ENCODE results near the gene VWA8.

The VWA8 gene

GRCh38 chr13:41722684-41723535, 238.0 kb downstream of the VWA8 start:
- Histone ChIP-seq H3K4me1 (ENCODE audit: control insufficient read depth, low read length) (no peaks in the 10 kb centered on the region), H3K79me2 (ENCODE audit: control insufficient read depth, low read length) (no peaks in the 10 kb centered on the region), H3F3A (ENCODE audit: control insufficient read depth, insufficient read depth) (no peaks in the 10 kb centered on the region), H4K20me1 (ENCODE audit: control insufficient read depth, insufficient read depth, low read depth, low read length) (no peaks in the 10 kb centered on the region), H3K9me2 (replicated peaks; ENCODE audit: control insufficient read depth, low read length) (no peaks in the 10 kb centered on the region), H3K9me3 (ENCODE audit: control insufficient read depth, insufficient read depth, low read length) (no peaks in the 10 kb centered on the region), H3K36me3 (ENCODE audit: control insufficient read depth, low read length) (peaks cover 11% of the 10 kb centered on the region), H3K4me2 (ENCODE audit: low read length) (no peak overlapping the region), H3K27ac (ENCODE audit: low read depth, low read length) (no peak overlapping the region), H3K27me3 (ENCODE audit: control insufficient read depth, low read length) (no peaks in the 10 kb centered on the region), H3K4me3 (ENCODE audit: low read length) (no peak overlapping the region)
- TF ChIP-seq CTCF (IDR thresholded peaks at IDR 0.05; ENCODE audit: low read depth, low read length, poor library complexity, severe bottlenecking) (no peak), EZH2phosphoT487 (IDR thresholded peaks at IDR 0.05; ENCODE audit: borderline replicate concordance, low read length) (no peak)

DNA sequence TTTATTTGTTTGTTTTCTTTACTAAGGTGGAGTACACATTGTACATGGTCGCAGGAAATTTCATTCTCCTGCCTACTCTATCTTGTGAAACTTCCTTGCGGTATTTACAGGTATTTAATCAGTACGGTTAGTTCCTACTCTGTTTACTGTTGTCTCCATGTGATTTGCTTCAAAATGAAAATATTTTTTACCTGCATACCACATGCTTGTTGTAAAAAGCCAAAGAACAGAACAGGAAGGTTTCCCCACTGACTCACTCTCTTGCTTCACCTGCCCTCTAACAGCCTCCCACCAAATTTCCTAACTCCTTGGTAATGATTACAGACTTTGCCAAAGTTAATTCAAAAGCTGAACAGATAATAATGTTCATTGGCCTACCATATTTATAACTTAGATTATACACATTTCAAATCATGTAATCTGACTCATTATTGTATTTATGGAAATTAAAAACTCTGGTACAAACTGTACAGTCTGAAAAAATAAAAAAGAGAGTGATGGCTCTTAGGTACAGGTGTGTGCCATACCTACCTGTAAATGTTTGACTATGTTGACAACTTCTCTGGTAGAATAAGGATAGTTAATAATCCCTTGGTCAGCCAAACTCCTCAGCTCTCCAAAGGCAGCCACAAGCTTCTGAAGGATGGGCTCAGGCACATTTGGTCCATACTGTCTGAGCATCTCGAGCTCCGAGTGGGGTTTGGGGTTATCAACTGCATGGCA, 239.9 kb downstream of the VWA8 start:
- H3K4me2 ChIP-seq (ENCODE audit: low read length), result no peak overlapping the region
- peaks cover 11% of the 10 kb centered on the region for H3K36me3 ChIP-seq (ENCODE audit: control insufficient read depth, low read length)
- no peaks in the 10 kb centered on the region for H3K79me2 ChIP-seq (ENCODE audit: control insufficient read depth, low read length)
- no peaks in the 10 kb centered on the region for H3K4me1 ChIP-seq (ENCODE audit: control insufficient read depth, low read length)
- no peaks in the 10 kb centered on the region for H4K20me1 ChIP-seq (ENCODE audit: control insufficient read depth, insufficient read depth, low read depth, low read length)
- no peak overlapping the region for H3K4me3 ChIP-seq (ENCODE audit: low read length)
- no peaks in the 10 kb centered on the region for H3F3A ChIP-seq (ENCODE audit: control insufficient read depth, insufficient read depth)
- no peak for TF ChIP-seq EZH2phosphoT487 (IDR thresholded peaks at IDR 0.05; ENCODE audit: borderline replicate concordance, low read length)
- TF ChIP-seq CTCF (IDR thresholded peaks at IDR 0.05; ENCODE audit: low read depth, low read length, poor library complexity, severe bottlenecking), result no peak
- H3K27me3 ChIP-seq (ENCODE audit: control insufficient read depth, low read length), result no peaks in the 10 kb centered on the region
- no peak overlapping the region for H3K27ac ChIP-seq (ENCODE audit: low read depth, low read length)
- no peaks in the 10 kb centered on the region for H3K9me2 ChIP-seq (replicated peaks; ENCODE audit: control insufficient read depth, low read length)
- no peaks in the 10 kb centered on the region for H3K9me3 ChIP-seq (ENCODE audit: control insufficient read depth, insufficient read depth, low read length)

DNA sequence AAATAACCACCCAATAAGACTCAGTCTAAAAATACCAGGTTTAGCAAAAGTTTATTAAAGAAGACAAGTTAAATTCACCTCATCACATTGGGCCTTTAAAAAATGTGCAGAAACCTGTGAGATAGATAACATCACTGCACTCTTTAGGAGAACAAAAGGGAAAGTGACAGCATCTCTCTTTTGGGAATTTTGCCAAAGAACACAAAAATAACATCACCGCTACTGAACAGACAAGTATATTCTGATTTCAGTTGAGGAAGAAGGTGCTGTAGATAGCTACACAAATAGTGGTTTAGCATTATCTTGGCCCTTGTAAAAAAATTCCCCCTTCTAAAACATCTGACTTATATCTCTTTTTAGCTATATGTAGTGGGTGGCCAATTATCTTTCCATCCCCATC, 244.7 kb downstream of the VWA8 start:
- Histone ChIP-seq H3K9me2 (replicated peaks; ENCODE audit: control insufficient read depth, low read length) (no peaks in the 10 kb centered on the region), H3K4me1 (ENCODE audit: control insufficient read depth, low read length) (no peaks in the 10 kb centered on the region), H3K9me3 (ENCODE audit: control insufficient read depth, insufficient read depth, low read length) (no peaks in the 10 kb centered on the region), H3K36me3 (ENCODE audit: control insufficient read depth, low read length) (peaks cover 9% of the 10 kb centered on the region), H3K79me2 (ENCODE audit: control insufficient read depth, low read length) (no peaks in the 10 kb centered on the region), H3K4me2 (ENCODE audit: low read length) (no peak overlapping the region), H4K20me1 (ENCODE audit: control insufficient read depth, insufficient read depth, low read depth, low read length) (no peaks in the 10 kb centered on the region), H3K4me3 (ENCODE audit: low read length) (no peak overlapping the region), H3K27ac (ENCODE audit: low read depth, low read length) (no peak overlapping the region), H3K27me3 (ENCODE audit: control insufficient read depth, low read length) (no peaks in the 10 kb centered on the region), H3F3A (ENCODE audit: control insufficient read depth, insufficient read depth) (no peaks in the 10 kb centered on the region)
- no peak for TF ChIP-seq EZH2phosphoT487 (IDR thresholded peaks at IDR 0.05; ENCODE audit: borderline replicate concordance, low read length)
- no peak for TF ChIP-seq CTCF (IDR thresholded peaks at IDR 0.05; ENCODE audit: low read depth, low read length, poor library complexity, severe bottlenecking)
